ENCODE results near the gene PKN1. TPM values are rescaled to one million over a fixed set of nuclear protein-coding genes. Genes with fewer than 3 reads are reported as not detected.

PKN1 gene
- total and polyA plus RNA-seq, 2 of the 13 experiments (the other 11 are each of a cell fraction or from before 2014, with no cell fraction given), result 45.7 to 54.5 TPM

DNA sequence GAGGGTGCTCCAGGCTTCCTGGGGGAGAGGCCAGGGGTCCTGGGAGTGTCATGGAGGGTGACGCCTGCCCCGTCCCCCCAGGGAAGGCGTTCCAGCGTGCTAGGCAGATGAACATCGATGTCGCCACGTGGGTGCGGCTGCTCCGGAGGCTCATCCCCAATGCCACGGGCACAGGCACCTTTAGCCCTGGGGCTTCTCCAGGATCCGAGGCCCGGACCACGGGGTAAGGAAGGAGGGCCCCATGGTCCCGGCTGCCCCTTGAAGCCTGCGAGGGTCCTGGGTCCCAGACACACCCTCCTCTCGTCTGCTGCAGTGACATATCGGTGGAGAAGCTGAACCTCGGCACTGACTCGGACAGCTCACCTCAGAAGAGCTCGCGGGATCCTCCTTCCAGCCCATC, 30.6 kb downstream of the PKN1 start:
- Histone ChIP-seq H3K4me3 (replicated peaks in 1 of 3; ENCODE audit: insufficient read depth in 1 of 3, low read depth in 2 of 3, low read length in 3 of 3) (no peak overlapping the region), H3K27ac (ENCODE audit: extremely low read length, insufficient read depth, low read length) (no peak overlapping the region), H3K9me3 (ENCODE audit: low read length) (no peaks in the 10 kb centered on the region), H3K36me3 (replicated peaks in 1 of 2; ENCODE audit: control insufficient read depth in 1 of 2, insufficient read depth in 2 of 2, low read length in 2 of 2) (peaks cover 3 to 15% of the 10 kb centered on the region in 2 experiments; a peak in 4 of 5 replicates), H2AFZ (ENCODE audit: low read length) (no peak overlapping the region), H4K20me1 (ENCODE audit: insufficient read depth, low read length) (no peaks in the 10 kb centered on the region), H3K4me1 (ENCODE audit: insufficient read depth, low read length) (no peaks in the 10 kb centered on the region), H3K4me2 (ENCODE audit: low read depth, low read length) (no peak overlapping the region), H3K27me3 (ENCODE audit: control insufficient read depth in 1 of 2, insufficient read depth in 2 of 2, low read length in 2 of 2) (no peaks in the 10 kb centered on the region), H3K9ac (ENCODE audit: insufficient read depth, low read depth, low read length) (no peak overlapping the region), H3K79me2 (ENCODE audit: insufficient read depth, low read length) (no peaks in the 10 kb centered on the region)
- no peak for DNase-seq (ENCODE audit: low spot score)
- in situ Hi-C loops (cut with HindIII; ENCODE audit: extremely low pct_ligation_motif_present, low pct_unique_long_range_greater_than_20kb), result no loop called here
- ChIA-PET POLR2A (no interaction called here), CTCF (ENCODE audit: low intra/inter-chr PET ratio, low total read pairs) (no interaction called here)
- no peak for ATAC-seq
- no peak for FAIRE-seq
- 93% methylated on average over 12 of the region's 21 CpGs for WGBS (ENCODE audit: low lambda C conversion rate)
- BruUV-seq (replicated peaks), result no TSS peak
- intact Hi-C loops (cut with micrococcal nuclease; ENCODE audit: unreplicated experiment), result no loop called here
- TF ChIP-seq DBP (CRISPR knock-in tag; IDR thresholded peaks at IDR 0.05; ENCODE audit: not compliant biosample characterization) (no peak), ZNF142 (CRISPR knock-in tag; IDR thresholded peaks at IDR 0.05) (no peak), NFAT5 (CRISPR knock-in tag; IDR thresholded peaks at IDR 0.05) (no peak), ZNF292 (CRISPR knock-in tag; IDR thresholded peaks at IDR 0.05; ENCODE audit: borderline replicate concordance, low read depth) (no peak), ZBTB44 (CRISPR knock-in tag; IDR thresholded peaks at IDR 0.05) (no peak), ZNF234 (CRISPR knock-in tag; conservative IDR thresholded peaks at IDR 0.05) (no peak), IRF2 (CRISPR knock-in tag; IDR thresholded peaks at IDR 0.05) (no peak), THRA (CRISPR knock-in tag; IDR thresholded peaks at IDR 0.05; ENCODE audit: borderline replicate concordance) (no peak), ZNF451 (CRISPR knock-in tag; IDR thresholded peaks at IDR 0.05) (no peak)

Data from HepG2 (cell line).